GM18511 (cell line): Measurements from ENCODE around the gene COX4I2.
"Not testable (repeated sequence)": the region's sequence is repeated elsewhere in the genome, so short reads cannot be mapped to it uniquely, and the experiment has no call there.

Source experiments
- ATAC-seq: cut with Tn5 transposase; IDR thresholded peaks from one replicate; pipeline ENCODE4 v1.9.1; 2021; ENCODE audit warnings: mild to moderate bottlenecking, moderate library complexity; ENCODE audit not compliant: unreplicated experiment

Gene COX4I2

DNA sequence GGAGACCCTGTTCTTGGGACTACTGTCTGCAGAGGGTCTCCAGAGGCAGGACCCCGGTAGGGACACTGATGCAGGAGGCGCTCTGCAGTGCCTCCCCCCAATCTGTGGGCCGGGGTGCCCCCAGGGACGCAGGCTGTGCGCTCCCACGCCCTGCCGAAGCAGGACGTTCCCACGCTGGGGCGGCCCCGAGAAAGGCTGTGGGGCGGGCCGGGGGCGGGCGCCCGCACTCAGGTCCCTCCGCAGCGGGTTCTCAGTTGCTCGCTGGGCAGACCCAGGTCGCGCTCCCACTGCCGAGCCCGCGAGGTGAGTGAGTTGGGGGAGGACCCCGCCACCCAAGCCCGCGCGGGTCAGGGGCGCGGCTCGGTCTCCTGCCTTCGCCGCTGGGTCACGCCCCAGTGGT is at the start of gene COX4I2:
COX4I2 (plus strand) TSS at position 253 of the 400 bp plus-strand sequence. CDS start 1,106 bp downstream, outside the sequence.
- no peak for ATAC-seq

DNA sequence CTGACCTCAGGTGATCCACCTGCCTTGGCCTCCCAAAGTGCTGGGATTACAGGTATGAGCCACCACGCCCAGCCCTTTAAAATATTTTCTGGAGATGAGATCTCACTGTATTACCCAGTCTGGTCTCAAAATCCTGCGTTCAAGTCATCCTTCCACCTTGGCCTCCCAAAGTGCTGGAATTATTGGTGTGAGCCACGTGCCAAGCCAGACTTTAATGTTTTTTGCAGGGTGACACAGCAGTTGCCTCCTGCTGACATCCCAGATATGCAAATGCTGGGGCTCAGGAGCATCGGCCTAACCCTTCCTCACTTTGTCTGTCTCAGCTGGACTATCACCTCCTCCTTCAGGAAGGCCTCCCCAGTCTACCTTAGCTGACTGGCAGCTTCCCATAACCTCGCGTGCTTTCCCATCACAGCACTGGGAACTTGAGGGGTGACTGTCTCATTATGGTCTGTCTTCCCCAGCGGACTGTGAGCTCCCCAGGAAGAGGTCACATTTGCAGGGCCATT is 46.9 kb upstream of the COX4I2 start:
- no peak for ATAC-seq

DNA sequence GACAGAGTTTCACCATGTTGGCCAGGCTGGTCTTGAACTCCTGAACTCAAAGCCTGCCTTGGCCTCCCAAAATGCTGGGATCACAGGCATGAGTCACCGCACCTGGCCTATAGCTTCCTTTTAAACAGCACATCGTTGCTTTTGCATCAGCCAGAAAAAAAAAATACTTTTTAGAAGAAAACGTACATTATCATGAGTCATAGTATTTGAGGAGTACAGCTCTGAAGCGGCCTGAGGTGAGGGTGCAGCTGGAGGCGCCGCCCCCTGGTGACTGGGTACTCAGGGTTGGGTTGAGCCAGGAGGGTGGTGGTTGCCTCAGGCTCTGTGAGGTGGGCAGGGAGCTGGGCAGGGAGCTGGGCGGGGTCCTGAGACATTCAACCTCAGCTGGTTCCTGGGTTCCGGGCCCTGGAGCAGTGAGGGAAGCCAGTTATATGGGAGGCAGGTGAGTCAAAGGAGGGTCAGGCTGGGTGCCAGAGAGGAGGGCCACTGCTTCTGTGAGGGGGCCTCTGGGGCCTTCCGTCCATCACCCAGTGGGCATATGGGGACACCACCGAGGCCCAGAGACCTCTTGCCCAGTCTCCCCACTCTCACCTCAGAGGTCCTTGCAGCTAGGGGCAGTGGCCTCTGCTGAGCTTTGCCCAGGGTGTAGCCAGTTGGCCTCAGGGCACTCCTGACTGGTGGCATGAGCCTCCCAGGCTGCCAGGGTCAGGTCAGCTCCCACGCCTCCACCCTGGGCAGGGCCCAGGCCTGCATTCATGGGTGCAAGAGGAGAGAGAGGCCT is 44.3 kb upstream of the COX4I2 start:
- no peak for ATAC-seq

DNA sequence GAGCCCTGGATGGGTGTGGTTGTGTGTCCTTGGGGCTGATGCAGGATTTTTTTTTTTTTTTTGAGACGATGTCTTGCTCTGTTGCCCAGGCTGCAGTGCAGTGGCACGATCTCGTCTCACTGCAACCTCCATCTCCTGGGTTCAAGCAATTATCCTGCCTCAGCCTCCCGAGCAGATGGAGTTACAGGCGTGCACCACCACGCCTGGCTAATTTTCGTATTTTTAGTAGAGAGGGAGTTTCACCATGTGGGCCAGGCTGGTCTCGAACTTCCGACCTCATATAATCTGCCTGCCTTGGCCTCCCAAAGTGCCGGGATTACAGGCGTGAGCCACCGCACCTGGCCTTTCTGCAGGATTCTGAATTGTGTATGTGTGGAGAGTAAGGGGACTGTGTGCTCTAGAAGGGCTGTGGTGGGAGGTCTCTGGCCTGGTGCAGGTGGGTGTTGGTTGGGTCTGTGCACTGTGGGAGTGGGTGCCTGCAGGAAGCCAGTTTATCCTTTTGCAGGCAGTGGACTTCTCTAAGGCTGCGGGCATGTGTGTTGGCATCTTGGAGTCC is 43.6 kb upstream of the COX4I2 start:
- no peak for ATAC-seq

DNA sequence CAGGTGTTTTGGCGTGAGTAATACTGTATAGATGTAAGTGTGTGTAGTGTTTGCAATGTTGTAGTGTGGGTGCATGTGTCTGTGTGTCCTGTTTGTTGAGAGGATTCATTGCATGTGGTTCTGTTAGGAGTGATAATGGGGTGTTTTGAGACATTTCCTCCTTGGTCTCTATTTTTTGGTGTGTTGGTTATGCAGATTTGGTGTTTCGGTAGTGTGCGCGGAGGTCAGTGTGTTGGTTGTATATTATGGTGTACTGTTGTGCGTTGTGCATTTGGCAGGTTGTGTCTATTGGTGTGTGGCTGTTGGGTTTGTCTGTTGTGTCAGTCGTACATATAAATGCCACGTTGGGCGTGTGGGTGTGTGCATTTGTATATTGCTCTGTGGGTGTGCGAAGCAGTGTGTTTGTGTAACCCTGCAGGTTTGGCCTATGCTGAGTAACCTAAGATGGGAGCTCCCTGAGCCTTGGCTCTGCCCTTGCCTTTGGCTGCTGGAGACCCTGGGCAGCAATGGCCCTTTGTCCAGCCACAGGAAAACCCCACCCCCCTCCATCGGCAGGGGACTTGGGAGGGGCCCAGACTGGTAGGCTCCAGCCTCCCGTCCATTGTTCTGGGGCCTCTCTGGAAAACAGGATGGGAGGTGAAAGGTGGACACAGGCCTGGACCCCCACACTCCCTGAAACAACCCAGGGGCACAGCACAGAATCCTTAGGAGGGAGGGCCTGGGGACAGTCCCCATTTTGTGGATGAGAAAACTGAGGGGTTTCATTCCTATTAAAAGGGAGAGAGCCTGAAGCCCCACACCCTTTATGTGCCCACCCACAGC is 42.9 kb upstream of the COX4I2 start:
- ATAC-seq = no peak

DNA sequence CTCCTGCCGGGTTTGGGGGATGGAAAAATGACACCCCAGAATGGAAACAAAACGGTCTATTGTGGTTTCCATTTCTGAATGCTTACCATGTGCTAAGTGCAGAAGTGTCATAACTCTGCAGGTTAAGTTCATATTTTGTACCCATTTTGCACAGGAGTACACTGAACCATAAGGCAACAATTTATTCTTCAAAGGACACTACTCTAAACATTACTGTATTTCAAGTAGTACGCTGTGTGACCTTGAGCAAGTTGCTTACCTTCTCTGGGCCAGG is 42.4 kb upstream of the COX4I2 start:
- ATAC-seq = no peak

DNA sequence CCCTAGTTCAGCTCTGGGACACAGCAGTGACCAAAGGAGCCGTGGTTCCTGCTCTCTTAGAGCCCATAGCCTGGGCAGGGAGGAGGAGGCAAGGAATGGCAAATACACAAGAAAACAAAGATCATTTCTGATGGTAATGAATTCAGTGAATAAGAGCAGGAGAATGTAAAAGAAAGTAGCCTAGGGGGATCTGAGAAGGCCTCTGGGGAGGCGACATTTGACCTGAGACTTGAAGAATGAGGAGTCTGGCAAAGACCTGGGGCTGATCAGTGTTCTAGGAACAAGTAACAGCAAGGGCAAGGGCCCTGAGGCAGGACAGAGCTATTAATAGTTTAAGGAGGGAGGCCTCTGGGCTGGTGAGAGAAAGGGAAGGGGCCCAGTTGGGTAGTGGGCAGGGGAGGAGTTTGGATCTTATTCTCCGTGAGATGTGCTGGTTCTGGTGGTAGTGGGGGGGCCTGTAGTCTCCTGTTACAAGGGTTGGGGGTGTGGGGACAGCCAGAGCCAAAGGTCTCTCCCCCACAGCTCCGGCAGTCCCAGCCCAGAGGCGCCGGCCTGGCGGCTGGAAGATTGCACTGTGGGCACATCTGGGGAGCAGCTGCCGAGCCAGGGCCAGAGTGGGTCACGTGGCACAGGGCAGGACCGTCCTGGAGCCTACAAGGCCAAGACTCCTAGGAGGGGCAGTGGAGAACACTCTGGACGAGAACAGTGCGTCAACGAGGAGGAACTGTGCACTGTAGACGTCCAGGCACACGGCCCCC is 41.9 kb upstream of the COX4I2 start:
- ATAC-seq = no peak

DNA sequence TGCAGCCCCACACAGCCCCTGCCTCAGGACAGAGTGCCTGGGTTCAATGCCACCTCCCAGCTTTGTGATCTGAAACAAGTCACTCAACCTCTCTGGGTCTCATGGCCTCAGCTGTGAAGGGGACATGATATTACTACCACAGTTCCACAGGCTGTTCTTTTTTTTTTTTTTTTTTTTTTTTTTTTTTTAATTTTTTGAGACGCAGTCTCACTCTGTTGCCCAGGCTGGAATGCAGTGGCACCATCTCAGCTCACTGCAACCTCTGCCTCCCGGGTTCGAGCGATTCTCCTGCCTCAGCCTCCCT is 41.3 kb upstream of the COX4I2 start:
- ATAC-seq = not testable (repeated sequence)

DNA sequence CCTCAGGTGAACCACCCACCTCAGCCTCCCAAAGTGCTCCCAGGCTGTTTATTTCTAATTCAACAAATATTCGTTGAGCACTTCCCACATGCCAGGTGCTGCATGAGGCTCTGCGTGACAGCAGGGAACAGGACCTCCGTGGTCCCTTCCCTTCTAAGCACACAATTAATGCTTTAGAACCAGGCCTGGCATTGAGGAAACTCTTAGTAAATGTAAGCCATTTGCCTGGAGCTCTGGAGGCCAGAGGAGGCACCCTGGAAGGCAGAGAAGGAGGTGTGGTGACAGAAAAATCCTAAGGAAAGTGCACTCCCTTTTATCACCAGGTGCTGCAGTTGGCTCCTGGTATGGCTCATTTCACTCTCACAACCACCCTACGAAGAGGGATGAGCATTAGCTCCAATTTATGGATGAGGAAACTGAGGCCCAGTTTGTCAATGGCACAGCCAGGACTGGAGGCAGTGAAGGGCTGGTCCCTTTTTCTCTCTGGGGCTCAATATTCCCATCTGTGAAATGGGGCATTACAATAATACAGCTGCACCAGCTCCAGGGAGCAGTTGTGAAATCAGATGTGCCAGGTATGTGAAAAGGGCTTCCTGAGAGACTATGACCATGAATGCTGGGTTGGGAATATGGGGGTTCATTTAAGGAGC is 40.8 kb upstream of the COX4I2 start:
- no peak for ATAC-seq

DNA sequence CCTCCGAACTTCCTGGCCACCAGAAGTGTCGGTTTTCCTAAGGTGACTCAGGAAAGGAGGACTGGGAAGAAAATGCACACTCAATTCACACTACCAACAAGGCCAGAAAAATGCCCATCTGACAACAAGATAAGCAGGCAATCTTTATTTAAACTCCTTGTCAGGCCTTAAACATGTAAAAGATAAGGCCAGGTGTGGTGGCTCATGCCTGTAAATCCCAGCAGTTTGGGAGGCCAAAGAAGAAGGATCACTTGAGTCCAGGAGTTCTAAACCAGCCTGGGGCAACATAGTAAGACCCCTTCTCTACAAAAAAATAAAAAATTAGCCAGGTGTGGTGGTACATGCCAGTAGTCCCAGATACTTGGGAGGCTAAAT is 40.2 kb upstream of the COX4I2 start:
- no peak for ATAC-seq

DNA sequence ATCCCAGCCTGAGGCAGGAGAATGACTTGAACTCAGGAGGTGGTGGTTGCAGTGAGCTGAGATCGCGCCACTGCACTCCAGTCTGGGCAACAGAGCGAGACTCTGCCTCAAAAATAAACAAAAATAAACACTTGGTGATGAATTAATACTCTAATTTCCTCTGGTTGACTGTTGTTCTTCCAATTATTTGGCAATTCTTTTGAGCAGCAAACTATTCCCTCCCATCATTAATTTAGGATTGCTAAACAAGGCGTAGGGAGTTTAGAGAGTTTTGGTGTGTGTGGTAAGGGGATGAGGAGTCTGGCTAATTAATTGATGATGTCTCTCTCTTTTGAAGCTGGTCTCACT is 35.3 kb upstream of the COX4I2 start:
- no peak for ATAC-seq

DNA sequence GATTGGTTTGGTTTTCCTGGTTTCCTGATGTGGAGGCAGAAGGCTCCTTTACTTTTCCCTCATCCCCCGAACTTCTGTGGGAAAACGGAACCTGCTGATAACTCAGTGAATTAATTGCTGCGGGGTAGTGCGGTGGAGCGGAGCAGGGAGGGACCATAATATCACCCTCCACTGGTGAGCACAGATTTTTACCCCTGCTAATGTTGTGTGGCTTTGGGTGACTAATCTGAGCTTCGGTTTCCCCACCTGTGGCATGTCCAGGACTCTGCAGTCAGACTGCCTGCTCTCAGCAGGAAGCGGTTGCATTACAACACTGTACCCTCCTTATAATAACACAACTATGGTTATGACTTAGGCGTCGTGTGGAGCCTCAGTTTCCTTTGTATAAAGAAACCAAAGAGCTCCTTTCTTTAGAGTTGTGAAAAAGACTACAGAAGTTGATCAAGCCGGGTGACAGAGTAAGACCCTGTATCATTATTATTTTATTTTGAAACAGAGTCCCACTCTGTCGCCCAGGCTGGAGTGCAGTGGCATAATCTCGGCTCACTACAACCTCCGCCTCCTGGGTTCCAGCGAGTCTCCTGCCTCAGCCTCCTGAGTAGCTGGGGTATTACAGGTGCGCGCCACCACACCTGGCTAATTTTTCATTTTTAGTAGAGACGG is 34.8 kb upstream of the COX4I2 start:
- ATAC-seq = peak; percentile 62

DNA sequence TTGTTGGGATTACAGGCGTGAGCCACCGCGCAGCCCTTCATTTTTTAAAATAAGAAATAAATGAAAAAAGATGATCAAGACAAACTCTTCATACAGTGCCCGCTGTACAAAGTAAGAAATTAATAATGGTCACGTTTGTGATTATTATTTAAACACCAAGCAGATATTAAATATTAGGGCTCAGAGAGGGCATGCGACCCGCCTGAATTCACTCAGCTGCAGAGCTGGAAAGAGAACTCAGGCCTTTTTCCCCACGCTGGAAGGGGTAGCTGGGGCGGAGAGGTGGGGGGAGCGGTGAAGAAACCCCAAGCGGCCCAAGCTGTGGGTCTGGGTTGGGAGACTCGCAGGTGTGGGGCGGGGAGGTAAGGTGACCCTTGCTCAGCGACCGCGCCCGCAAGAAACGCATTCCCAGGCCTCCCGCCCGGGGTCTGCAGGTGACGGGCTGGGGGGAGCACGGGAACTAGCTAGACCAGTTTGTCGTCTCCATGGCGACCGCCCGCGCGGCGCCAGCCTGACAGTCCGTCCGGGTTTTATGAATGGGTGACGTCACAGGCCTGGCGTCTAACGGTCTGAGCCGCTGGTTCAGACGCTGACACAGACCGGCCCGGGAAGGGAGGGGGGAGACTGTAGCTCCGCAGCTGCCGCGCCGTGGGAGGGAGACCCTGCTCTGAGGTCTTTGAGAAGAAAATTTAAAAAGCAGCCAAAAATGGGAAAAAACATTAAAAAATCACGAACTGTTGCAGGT is 33.7 kb upstream of the COX4I2 start:
- ATAC-seq = peak; percentile 53

DNA sequence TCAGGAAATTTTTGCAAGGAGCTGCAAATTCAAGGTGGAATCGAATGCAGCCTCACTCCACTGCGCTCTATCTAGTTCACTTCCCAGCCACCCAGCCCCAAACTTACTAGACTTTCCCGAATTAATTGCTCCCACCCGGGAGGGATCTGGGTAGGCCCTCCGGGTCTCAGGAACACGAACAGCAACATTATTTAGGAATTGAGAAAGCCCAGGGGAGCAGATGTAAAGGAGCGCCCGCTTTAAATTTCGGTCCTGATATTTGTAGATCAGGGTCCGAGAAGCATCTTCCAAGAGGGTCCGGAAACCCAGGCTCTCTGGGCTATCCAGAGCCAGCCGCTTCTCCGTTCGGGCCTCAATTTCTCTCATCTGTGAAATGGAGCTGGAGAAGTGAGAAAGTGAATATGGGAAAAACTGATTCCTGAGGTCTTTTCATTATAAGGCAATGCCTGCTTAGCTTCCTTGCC is 33.1 kb upstream of the COX4I2 start:
- ATAC-seq = no peak

DNA sequence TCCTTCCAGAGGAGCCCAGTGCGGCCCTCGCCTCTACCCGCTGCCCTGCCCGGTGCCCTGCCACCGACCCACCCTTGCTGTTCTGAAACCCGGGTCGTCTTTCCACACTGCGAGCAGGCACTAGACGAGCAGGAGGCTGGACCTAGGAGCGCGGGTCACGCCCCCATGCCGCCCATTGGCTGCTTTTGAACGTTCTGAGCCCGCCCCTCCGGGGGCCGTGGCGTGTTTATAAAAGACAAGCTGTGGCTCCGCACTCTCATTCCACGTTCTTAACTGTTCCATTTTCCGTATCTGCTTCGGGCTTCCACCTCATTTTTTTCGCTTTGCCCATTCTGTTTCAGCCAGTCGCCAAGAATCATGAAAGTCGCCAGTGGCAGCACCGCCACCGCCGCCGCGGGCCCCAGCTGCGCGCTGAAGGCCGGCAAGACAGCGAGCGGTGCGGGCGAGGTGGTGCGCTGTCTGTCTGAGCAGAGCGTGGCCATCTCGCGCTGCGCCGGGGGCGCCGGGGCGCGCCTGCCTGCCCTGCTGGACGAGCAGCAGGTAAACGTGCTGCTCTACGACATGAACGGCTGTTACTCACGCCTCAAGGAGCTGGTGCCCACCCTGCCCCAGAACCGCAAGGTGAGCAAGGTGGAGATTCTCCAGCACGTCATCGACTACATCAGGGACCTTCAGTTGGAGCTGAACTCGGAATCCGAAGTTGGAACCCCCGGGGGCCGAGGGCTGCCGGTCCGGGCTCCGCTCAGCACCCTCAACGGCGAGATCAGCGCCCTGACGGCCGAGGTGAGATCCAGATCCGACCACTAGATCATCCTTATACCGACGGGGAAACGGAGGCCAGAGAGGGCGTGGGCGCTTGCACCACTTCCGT is 32.4 kb upstream of the COX4I2 start, which contains the start of gene ID1:
ID1 (plus strand) TSS at position 259 of the 871 bp plus-strand sequence; CDS start at position 358, 99 bp downstream.
- ATAC-seq = peak; percentile 88

DNA sequence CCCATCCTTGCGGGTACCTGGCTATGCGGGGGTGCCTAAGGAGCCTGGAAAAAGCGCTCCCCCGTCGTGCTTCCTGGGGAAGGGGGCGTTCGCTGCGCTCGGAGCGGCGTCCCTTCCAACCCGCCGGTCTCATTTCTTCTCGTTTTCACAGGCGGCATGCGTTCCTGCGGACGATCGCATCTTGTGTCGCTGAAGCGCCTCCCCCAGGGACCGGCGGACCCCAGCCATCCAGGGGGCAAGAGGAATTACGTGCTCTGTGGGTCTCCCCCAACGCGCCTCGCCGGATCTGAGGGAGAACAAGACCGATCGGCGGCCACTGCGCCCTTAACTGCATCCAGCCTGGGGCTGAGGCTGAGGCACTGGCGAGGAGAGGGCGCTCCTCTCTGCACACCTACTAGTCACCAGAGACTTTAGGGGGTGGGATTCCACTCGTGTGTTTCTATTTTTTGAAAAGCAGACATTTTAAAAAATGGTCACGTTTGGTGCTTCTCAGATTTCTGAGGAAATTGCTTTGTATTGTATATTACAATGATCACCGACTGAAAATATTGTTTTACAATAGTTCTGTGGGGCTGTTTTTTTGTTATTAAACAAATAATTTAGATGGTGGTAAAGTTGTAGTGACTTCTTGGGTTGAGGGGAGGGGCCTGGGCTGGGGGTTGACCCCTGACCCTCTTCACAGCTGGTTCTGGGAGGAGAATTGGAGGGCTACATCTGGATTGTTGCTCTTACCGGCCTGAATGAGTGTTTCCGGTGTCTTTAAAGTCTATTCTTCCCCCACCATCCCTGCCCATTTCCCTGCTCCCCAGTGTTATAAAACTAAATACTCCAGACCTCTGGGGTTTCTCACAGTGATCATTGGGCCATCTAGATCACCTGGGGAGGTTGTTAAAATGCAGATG is 31.6 kb upstream of the COX4I2 start:
- ATAC-seq = no peak

DNA sequence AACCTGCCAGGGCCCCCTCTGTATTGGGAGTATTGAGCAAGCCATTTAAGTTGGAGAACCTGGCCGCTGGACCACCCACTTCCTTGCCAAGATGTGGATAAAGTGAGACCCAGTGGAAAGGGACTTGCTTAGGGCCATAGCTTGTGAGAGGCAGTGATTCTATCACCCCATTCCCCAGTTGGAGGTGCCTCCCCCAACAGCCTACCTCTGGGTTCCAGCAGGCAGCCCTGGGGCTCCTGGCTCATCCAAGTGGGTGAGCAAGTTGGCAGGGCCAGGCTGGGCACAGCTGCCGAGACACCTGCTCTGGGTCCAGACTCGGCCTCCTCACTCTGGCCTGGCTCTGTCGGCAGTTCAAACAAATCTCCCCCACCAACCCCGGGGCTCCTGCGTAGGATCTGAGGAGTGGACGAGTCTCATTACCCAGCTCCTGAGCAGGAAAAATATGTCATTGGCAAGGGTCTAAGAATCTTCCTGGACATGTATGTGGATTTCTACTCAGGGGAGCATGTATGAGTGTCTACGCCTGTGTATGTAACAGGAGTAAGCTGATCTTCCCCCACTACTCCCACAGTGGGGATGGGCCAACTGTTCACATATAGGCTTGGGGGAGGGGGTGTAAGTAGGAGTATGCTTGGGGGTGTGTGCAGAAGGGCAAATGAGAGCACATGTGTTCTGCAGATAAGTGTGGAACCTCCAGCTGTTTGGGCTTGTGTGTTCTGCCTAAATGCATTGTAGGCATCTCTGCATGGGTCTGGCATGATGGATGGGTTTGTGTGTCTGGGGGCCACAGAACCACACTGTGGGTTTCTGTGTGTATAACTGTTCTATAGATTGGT is 30.7 kb upstream of the COX4I2 start:
- no peak for ATAC-seq
